SH-SY5Y (cell line): ENCODE results near the gene HTR2A.

Experiments used
- GATA2 ChIP-seq: IDR thresholded peaks from 2 replicates; pipeline ENCODE4 v1.6.1; 2011; ENCODE audit warnings: mild to moderate bottlenecking, low read depth, low read length
- GATA3 ChIP-seq: IDR thresholded peaks from 2 replicates; pipeline ENCODE4 v1.6.1; 2011; ENCODE audit warnings: low read depth, mild to moderate bottlenecking, low read length, moderate library complexity

DNA sequence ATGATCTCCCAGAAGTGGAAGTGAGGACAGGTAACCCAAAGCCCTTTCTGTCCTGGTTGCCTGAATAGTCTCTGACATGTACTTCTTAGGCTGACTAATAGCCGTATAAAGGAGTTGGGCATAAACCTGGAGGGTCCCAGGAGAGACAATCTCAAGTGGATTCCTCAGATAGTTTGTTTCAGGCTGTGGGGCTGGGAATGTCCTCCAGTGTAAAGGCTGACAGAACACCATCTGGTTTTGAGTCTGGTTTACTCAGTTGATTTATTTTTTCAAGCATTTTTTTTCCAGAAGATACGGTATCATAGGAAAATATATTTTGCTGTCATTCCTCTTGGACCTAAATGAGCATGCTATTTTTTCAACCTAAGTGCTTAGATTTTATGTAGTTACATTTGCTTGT, 15.2 kb downstream of the HTR2A start:
- no peak for TF ChIP-seq GATA3
- no peak for TF ChIP-seq GATA2
